Measurements from ENCODE around the gene AQP9. TPM values are rescaled to one million over a fixed set of nuclear protein-coding genes. Genes with fewer than 3 reads are reported as not detected.

AQP9 gene
- total and polyA plus RNA-seq, 2 of the 8 experiments (the other 6 are each of a cell fraction or from before 2014, with no cell fraction given), result not detected

- H3K36me3 ChIP-seq (ENCODE audit: control insufficient read depth in 2 of 4, insufficient read depth in 4 of 4, low read length in 3 of 4), result no peaks in the 10 kb centered on the region
- H3K4me2 ChIP-seq (ENCODE audit: insufficient read depth in 1 of 2, low read depth in 2 of 2, low read length in 2 of 2), result no peak overlapping the region
- no peak overlapping the region for H2BK15ac ChIP-seq (ENCODE audit: low read length)
- H2AFZ ChIP-seq (ENCODE audit: low read length), result peak overlapping the region; percentile 73; the same call in 1 of the 2 replicates
- no peaks in the 10 kb centered on the region; a peak in 1 of 7 replicates for H3K27me3 ChIP-seq (replicated peaks in 1 of 4; ENCODE audit: control insufficient read depth in 3 of 4, extremely low read depth in 1 of 4, insufficient read depth in 3 of 4, low read length in 3 of 4)
- no peaks in the 10 kb centered on the region for H3K4me1 ChIP-seq (replicated peaks in 1 of 4; ENCODE audit: control insufficient read depth in 3 of 4, insufficient read depth in 4 of 4, low read length in 3 of 4)
- H2BK5ac ChIP-seq (ENCODE audit: low read depth, low read length), result no peak overlapping the region
- no peak overlapping the region for H3K14ac ChIP-seq (ENCODE audit: insufficient read length)
- ChIA-PET POLR2A (ENCODE audit: partially characterized antibody) (no interaction called here), CTCF (ENCODE audit: partially characterized antibody) (interaction anchor here (0.6 to 4.8 kb wide), 3 partner anchors 10 to 300 kb away, joined by 3 to 20 read pairs (median 4); partner anchors contain the start of gene ALDH1A2)
- 92% methylated on average over 1 of the region's 1 CpG; no CpG with 5 or more reads in 1 of the 2 experiments for WGBS, 2 experiments (ENCODE audit: extremely low coverage in 1 of 2, insufficient coverage in 1 of 2, insufficient read length in 1 of 2, insufficient replicate concordance in 2 of 2, low coverage in 1 of 2, low lambda C conversion rate in 2 of 2, missing lambda C conversion rate in 1 of 2)
- no peak overlapping the region for H4K91ac ChIP-seq (replicated peaks; ENCODE audit: insufficient read length, low read length)
- no peak overlapping the region for H3K9ac ChIP-seq (replicated peaks in 1 of 4; ENCODE audit: extremely low read depth in 1 of 4, low read depth in 3 of 4, low read length in 3 of 4)
- H3K18ac ChIP-seq (ENCODE audit: extremely low read depth, low read length), result no peak overlapping the region
- DNase-seq (ENCODE audit: low read depth in 1 of 2, low spot score in 2 of 2) (no peak), FAIRE-seq (no peak)
- H3K56ac ChIP-seq (replicated peaks; ENCODE audit: insufficient read length, low read depth, low read length), result no peak overlapping the region
- H3K27ac ChIP-seq (ENCODE audit: low read depth, low read length), result no peak overlapping the region
- H4K20me1 ChIP-seq (replicated peaks in 1 of 2; ENCODE audit: control insufficient read depth in 1 of 2, insufficient read depth in 2 of 2, low read length in 2 of 2), result no peaks in the 10 kb centered on the region
- no peak overlapping the region for H3K4me3 ChIP-seq (ENCODE audit: extremely low read depth in 1 of 4, insufficient read depth in 2 of 4, low read depth in 3 of 4, low read length in 4 of 4)
- no peak overlapping the region for H3K23ac ChIP-seq (ENCODE audit: insufficient read length)
- H3K9me3 ChIP-seq (ENCODE audit: insufficient read depth in 2 of 2, low read depth in 1 of 2, low read length in 1 of 2), result no peaks in the 10 kb centered on the region
- no peak overlapping the region for H4K5ac ChIP-seq (ENCODE audit: insufficient read length, low read depth, low read length)
- no peaks in the 10 kb centered on the region for H3K79me2 ChIP-seq (ENCODE audit: control insufficient read depth in 1 of 2, insufficient read depth in 2 of 2, low read length in 2 of 2)
- no peak overlapping the region for H3K4ac ChIP-seq (replicated peaks; ENCODE audit: insufficient read length, low read depth, low read length)
- no peak overlapping the region for H2BK20ac ChIP-seq (ENCODE audit: low read length)
- H2BK120ac ChIP-seq (replicated peaks; ENCODE audit: low read depth, low read length), result no peak overlapping the region
- H3K79me1 ChIP-seq (ENCODE audit: low read depth, low read length), result no peaks in the 10 kb centered on the region
- no peak overlapping the region for H2BK12ac ChIP-seq (ENCODE audit: low read depth, low read length)
- H4K8ac ChIP-seq (ENCODE audit: extremely low read depth, insufficient read depth, low read length), result no peak overlapping the region
- no peaks in the 10 kb centered on the region for H3K23me2 ChIP-seq (ENCODE audit: low read depth, low read length)
- H2AK5ac ChIP-seq (ENCODE audit: low read depth, low read length), result no peak overlapping the region
- TF ChIP-seq SIX5 (IDR thresholded peaks at IDR 0.05; ENCODE audit: low read depth, low read length), result no peak
- TF ChIP-seq RBBP5 (IDR thresholded peaks at IDR 0.05; ENCODE audit: borderline replicate concordance, low read depth, low read length), result no peak
- TF ChIP-seq GABPA (IDR thresholded peaks at IDR 0.05; ENCODE audit: borderline replicate concordance, insufficient read depth, low read length), result no peak
- no peak for TF ChIP-seq TAF1 (IDR thresholded peaks at IDR 0.05; ENCODE audit: low read depth, low read length)
- TF ChIP-seq GTF2F1 (IDR thresholded peaks at IDR 0.05; ENCODE audit: borderline replicate concordance, low read depth, low read length), result no peak
- no peak for TF ChIP-seq CREB1 (IDR thresholded peaks at IDR 0.05)
- TF ChIP-seq SP1 (IDR thresholded peaks at IDR 0.05; ENCODE audit: low read depth, low read length), result no peak
- no peak for TF ChIP-seq SAP30 (IDR thresholded peaks at IDR 0.05; ENCODE audit: insufficient read depth, insufficient replicate concordance, low read length)
- TF ChIP-seq EGR1 (IDR thresholded peaks at IDR 0.05; ENCODE audit: borderline replicate concordance, low read depth, low read length), result no peak
- no peak for TF ChIP-seq SIRT6 (IDR thresholded peaks at IDR 0.05; ENCODE audit: low read length)
- TF ChIP-seq CTCF (IDR thresholded peaks at IDR 0.05; ENCODE audit: control extremely low read depth in 1 of 3, insufficient read depth in 1 of 3, low read depth in 1 of 3, low read length in 3 of 3), result no peak
- no peak for TF ChIP-seq RXRA (IDR thresholded peaks at IDR 0.05; ENCODE audit: insufficient read depth, low read depth, low read length)
These were observed 33.4 kb downstream of the AQP9 start for GRCh38 chr15:58171476-58172061.
